Stimulated activated CD8-positive, alpha-beta memory T cell treated with anti-CD3 and anti-CD28 coated beads, Interleukin-7, amount 100 ng/mL, for 48 hours (primary cell): Measurements from ENCODE around the gene TFEB.

Experiments
- DNase-seq, 2 donors: peaks; one replicate each; pipeline ENCODE4 v3.0.0-alpha.2; 2020; ENCODE audit warnings: low read depth in 1 of 2; ENCODE audit errors: extremely low read depth in 1 of 2

Gene TFEB

DNA sequence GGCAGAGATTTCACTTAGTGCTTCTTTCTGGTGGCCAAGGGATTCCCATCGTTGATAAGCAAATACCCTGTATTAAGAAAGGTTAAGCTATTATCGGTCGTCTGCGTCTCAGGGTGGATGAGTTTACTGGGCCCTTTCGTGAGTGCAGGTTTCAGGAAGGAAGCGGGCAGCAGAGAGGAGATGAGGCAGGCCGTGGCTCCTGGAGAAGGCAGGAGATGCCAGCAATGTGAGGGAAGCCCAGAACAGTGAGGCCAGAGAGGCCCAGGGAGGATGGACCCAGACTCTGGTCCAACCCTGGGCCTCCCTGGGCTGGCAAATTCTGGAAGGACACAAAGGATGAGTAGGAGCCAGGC lies 11.2 kb downstream of the TFEB start:
- DNase-seq: no peak

DNA sequence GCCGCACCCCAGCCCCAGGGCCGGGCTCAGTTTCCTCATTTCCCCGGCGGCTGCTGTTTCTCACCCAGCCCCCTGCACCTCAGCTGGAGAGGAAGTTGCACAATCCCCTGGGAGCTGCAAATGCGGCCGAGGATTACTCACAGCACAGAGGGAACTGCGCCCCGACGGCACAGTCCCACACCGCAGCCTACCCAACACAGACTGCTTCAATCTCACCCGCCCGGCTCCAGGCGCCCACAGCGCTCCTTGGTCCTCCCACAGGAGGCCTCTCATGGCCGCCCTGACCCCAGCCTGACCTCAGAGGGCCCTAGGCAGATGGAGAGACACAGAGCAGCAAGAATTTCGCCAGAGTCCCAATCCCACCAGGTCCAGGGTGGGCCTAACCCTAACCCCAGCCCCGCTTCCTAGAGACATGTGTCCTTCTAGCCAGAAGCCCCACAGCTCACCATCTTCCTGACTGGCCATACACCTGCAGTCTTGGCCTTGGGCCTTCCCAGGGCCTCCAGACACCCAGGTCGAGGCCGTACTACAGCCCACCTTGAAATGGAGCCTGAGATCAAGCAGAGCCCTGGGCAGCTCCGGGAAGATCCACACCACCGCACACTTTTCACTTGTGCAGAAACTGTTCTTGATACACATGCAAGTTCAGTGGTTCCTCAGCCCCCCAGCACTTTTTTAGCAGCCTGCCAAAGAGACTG lies 11.7 kb downstream of the TFEB start:
- DNase-seq: no peak

DNA sequence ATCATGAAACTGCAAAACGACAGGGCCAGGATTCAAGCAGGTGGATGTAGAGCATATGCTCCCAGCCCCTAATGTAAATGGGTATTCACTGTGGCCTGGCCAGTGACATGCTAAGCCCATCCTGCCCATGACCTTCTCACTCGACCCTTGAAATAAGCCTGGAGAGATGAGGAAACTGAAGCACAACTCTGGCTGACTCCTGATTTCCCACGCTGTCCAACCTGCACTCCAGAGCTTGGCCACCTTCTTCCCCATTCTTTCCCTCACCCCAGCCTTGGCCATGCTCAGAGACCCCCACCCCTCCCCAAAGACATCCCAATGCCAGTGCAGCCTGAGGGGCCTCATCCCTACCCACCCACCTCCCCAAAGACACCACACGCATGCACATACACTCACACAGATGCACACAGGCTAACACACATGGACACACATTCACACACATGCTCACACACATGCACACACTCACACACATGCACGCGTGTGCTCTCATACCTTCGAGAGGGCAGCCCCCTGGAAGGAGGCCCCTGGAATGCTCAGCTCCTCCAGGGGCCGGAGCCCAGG lies 12.4 kb downstream of the TFEB start:
- no peak for DNase-seq

DNA sequence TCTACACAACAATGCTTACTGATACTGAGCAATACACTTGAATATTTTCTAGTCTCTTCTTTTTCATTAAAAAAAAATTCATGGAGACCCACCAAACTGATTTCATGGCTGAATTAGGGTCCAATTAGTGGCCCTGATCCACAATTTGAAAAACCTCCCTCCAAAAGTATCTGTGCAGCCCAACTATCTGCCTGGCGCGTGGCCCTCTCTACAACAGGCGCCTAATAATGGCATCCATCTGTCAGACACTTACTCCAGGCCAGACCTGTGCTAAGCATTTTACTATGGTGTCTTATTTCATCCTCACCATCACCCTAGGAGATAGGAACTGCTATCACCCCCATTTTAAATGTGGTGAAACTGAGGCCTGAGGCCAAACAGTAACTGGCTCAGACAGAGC lies 14.0 kb downstream of the TFEB start:
- DNase-seq: no peak

DNA sequence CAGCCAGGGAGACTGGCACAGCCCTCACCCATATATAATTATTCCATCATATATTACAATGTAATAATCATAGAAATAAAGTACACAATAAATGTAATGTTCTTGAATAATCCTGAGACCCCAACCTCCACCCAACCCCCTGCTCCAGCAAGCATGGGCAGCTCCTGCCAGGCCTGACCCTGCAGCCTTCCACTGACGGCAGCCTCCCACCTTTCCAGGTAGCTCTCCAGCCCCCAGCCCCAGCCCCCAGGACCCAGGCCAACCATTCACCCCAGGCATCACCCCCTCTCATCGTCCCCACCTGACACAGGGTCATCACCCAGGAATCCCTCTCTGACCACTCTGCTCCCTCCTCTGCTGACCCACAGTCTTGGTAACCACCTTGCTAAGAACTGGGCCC lies 14.6 kb downstream of the TFEB start:
- no peak for DNase-seq

DNA sequence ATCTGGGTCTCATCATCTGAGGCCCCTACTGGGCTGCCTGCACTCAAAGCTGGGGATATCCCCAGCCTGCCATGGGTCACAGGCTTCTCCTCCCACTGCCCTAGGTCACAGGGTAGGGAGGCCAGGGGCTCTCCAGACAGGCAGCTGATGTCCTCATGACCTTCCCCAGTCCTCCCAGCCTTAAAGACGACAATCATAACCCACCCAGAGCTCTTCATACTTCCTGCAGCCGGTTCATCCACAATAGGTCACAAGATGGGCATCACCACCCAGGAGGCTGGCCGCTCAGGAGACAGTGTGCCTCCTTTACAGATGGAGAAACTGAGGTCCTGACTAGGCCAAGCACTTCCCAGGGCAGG lies 15.2 kb downstream of the TFEB start:
- no peak for DNase-seq

DNA sequence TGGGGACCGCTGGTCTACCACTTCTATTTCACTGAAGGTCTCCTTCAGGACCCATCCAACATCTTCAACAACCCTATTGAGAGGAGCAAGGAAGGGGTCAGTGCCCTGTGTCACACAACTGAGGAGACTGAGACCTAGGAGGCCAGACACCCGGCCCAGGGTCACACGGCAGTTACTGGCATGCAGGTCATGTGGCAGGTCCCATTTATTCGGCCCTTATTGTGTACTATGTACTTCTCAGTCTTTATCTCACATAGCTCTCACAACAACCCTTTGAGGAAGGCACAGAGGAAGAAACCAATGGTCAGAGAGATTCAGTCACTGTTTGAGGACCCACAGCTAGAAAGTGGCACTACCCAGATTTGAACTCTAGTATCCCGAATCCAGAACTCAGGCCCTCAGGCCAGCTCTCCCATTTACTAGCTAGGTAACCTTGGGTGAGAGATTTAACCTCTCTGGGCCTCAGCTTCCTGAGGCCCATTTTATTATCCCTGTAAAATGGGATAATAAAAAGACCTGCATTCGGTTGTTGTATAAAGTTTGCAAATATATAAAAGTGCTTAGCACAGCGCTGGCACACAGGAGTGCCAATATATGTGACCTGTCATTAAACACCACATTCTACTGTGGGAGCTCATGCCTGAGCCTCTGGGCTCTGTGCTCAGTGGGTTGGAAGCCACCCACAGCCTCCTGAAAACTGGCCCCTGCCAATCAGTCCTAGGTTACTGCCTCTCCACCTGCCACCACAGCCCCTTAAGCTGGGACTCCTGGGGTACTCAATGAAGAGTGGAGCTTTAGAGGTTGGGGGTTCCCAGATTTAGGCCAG lies 15.8 kb downstream of the TFEB start:
- no peak for DNase-seq

DNA sequence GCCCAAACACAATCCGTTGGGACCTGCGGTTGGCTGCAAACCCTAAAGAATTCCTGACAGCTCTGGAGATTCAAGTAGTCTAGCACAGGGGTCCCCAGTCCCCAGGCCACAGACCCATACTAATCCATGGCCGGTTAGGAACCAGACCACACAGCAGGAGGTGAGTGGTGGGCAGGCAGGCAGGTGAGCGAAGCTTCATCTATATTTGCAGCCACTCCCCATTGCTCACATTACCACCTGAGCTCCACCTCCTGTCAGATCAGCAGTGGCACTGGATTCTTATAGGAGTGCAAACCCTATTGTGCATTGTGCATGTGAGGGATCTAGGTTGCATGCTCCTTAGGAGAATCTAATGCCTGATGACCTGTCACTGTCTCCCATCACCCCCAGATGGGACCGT lies 16.6 kb downstream of the TFEB start:
- DNase-seq: no peak

DNA sequence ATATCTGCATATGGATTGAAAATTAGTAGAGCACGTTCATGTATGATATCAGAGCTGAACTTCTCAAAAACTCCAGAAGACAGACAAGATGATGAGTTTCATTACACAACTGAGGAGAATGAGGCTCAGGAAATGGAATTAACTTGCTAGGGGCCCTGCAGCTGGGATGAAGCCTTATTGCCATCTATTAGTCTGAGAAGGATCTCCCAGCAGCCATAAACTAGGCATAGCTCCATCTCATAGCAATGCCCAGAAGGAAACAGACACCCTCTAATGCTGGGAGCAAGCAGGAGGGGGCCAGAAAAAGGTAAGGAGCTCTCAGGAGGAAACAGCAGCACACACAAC lies 18.0 kb downstream of the TFEB start:
- no peak for DNase-seq

DNA sequence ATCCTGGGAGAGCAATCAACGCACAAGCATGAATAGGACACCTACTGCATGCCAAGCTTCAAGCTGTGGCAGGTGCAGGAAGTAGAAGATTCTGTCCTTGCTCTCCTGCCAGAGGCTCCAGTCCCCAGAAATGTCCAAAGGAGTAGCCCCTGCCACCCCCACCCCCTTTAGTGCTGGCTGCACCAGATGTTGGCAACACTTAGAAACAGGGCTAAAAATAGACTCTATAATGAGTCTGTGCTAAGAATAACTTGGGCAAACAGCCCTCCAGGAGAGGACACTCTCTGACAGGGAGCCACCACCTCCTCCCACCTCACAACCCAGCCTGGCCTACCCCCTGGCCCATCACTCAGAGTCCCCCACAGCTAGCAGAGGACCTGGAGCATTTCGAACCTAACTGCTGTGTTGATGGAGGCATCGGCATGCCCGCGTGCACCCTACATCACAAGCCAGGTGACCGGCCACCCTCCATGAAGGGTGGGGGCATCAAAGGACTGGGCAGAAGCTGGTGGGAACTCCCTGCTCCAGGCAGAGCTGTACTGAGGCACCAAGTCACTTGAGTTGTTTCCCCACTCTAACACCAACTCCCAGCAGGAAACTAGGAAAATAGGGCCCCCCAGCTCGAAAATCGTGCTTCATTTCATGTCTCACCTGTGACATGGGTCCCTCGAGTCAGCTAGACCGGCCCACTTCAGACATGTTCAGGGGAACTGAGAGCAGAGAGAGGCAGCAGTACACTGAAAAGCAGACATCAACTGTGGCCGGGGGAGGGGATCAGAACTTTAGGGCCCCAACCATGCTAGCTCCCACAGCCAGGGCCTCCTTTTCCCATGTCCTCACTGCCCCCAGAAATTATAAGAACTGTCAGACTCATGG lies 18.7 kb downstream of the TFEB start:
- DNase-seq: no peak

DNA sequence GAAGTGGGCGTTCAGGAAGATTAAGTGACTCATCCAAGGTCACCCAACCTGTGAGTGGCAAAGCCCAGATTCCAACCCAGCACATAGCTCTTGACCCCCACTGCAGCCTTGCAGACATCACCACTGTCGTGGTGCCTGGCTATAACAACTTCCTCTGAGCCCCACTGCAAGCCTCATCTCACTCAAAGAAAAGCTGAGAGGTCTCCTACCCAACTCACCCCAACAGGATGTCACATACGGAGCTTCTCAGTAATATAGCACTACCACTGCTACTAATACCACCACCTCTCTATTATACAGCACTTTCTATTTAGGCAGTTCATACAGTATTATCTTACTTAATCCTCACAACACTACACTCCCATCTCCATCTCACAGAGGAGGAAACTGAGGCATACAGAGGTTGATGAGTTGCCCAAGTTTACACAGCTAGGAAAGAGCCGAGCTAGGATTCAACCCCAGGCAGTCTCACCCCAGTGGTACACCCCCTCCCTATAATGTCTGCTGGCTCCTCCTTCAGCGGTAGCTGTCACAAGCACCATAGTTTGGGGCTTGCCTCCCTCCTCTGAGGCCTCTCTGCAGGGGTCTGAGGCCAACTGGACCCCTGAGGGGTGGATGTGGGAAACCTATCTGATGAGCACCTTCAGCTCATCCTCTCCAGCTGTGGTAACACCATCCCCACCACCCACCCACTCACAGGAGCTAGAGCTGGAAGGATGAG lies 19.5 kb downstream of the TFEB start:
- DNase-seq: no peak

DNA sequence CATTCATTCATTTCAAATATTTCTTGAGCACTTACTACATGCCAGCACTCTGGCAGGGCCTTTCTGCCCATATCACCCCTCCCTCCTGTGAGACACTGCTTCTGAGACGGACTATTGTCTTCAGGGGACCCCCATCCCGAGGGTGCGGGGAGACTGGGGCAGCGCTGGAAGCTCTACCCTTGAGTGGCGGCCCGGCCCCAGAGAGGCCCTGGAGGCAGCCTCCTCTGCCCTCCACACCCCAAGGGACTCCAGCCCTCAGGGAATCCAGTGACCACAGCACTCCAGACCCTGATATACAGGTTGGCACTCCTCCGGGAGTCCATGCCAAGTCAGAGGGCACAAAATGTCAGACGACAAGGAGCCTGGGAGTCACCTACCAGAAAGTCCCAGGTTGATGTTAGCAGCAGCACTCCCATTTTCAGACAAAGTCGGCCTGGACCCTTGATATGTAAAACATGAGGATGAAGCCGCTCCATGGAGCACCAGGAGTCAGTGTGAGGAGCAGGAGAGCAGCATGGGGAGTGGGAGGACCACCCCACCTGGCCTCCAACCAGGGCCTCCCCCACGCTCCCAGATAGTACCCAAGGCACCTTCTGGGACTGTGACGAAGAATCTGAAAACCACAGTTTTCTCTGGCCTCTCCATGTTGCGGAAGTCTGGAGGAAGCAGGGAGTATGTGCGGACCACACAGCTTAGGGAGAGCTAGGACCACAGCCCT lies 20.7 kb downstream of the TFEB start:
- no peak for DNase-seq

DNA sequence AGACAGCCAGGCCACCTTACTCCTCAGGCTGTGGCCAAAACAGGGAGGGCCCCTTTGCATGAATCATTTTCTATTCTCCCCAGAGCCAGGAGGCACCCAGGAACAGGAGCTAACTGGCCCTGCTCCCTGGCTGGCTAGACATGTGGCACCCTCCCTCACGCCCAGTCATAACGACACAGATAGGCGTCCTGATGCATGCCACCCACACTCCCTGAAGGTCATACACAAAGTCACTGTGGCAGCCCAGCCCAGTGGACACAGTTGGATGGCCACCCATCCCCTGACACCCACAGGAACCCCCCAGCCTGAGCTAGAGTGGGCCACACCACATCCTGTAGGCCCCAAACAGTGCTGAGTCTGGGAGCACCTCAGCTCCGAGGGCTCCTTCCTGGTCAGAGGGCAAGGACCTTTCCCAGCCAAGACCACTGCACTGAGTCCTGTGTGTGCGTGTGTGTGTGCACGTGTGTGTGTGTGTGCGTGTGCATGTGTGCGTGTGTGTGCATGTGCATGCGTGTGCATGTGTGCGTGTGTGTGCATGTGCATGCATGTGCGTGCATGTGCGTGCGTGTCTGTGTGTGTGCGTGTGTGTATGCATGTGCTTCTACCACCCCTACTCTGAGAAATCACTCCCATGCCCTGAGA lies 21.6 kb downstream of the TFEB start:
- no peak for DNase-seq

DNA sequence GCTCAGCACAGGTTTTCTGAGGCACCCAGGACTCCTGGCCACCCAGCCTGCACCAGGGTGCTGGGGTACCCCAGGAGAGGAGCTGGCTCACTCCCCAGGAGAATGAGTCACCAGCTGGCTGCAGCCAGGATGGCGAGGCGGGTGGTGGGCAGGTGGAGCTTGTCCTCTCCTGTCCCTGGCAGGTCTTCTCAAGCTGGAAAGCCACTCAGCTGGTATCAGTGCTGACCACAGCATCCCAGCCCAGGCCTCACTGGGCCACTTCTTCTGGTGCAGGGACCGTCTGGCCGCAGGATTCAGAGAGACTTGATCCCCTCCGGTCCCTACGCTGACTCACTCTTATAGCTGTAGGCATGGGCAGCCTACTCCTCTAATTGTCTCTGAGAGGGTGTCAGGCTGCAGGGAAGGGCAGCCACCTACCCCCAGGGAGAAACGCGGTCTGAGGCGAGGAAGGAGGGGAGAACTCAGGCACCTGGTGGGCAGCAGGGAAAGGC lies 22.2 kb downstream of the TFEB start:
- no peak for DNase-seq

DNA sequence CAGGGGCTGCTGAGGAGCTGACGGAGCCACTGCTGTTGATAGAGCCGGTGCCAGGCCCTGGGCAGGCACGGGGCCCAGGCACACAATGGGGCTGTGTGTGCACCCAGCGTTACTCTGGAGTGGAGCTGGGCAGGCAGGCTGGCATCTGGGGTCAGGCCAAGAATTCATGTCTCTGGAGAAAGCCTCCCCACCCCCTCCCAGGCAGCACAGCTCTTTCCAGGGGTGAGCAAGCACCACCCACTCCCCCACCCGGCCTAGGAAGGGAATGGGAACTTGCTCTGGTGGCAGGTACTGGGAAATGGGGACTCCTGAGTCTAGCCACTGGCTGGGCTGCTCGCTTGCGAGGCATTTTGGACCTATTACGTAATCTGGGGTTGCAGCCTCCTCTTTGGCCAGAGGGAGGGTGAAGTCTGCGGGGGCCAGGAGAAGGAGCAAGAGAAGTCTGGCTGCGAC lies 22.7 kb downstream of the TFEB start:
- no peak for DNase-seq

DNA sequence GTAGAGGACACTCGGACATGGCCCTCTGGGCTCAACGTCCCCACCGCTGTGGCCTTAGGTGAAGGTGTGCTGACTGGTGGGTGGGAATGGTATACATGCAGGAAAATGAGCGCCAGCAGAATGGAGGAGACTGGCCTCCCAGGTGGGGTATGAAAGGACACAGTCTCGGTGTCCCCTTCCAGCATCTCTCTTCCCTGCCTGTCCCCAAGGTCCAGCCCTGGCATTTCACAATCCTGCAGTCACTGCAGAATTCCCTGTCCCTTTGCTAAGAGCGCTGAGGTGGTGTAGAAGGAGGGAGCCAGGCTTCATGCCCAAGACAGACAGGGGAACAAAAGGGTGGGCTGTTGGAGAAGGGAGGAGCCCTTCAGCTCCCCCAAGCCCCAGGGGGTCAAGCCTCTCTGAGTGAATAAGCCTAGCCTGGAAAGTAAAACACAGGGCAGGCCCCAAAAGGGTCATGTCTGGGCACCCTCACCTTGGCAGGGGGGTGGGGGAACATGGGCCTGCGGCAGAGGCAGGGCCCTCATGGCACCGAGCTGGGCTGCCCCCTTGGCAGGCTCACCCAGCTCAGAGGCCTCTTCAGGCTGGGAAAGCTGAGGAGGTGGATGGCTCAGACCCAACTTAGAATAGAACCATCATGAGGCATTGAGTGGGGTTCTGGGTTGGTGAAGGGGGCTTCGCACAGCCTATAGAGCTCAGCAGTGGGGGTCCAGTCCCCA lies 23.9 kb downstream of the TFEB start:
- no peak for DNase-seq

DNA sequence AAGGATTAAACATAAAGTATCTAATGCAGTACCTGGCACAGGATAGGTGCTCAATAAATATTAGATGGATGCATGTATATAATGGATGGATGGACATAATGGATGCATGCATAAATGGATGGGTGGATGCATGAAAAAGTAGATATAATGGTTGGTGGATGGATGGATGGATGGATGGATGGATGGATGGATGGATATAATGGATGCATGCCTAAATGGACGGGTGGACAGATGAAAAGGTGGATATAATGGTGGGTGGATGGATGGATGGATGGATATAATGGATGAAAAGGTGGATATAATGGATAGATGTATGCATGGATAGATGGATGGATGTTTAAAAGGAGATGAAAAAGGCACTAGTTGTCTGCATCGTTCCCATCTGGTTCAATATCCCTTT lies 26.0 kb downstream of the TFEB start:
- no peak for DNase-seq

DNA sequence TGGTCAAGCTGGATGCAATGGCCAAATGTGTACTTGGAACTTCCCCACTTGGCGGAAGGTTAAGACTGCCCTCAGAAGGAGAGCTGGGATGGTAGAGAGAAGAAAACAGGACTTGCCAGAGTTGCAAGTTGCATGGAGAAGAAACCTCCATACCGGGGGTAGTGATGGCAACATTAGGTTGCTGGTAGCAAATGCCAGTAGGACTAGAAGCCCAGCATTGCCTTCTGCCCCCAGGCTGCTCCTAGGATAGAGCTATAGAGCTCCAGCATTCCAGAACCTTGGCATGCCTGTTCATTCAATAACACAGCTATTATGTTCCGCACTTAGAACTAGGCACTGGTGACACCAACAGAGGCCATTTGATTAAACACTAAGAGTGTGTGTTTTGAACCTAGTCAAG lies 26.6 kb downstream of the TFEB start:
- no peak for DNase-seq
